Fibroblast of pulmonary artery (primary cell): ENCODE data around the gene HES3.
"Not testable (repeated sequence)": the region's sequence is repeated elsewhere in the genome, so short reads cannot be mapped to it uniquely, and the experiment has no call there.

Experiments used
- DNase-seq: peaks from one replicate; pipeline ENCODE4 v3.0.0-alpha.2; 2010; ENCODE audit warnings: low read depth
- H3K4me3 ChIP-seq: replicated peaks from 2 replicates; pipeline ENCODE4 v1.5.1; 2011; ENCODE audit warnings: low read depth, mild to moderate bottlenecking, control low read depth, low read length, moderate library complexity
- CTCF ChIP-seq: IDR thresholded peaks from 2 replicates; pipeline ENCODE4 v1.5.1; 2011; ENCODE audit warnings: mild to moderate bottlenecking, control low read depth, low read length, inconsistent platforms; ENCODE audit errors: missing control alignments

HES3 gene

DNA sequence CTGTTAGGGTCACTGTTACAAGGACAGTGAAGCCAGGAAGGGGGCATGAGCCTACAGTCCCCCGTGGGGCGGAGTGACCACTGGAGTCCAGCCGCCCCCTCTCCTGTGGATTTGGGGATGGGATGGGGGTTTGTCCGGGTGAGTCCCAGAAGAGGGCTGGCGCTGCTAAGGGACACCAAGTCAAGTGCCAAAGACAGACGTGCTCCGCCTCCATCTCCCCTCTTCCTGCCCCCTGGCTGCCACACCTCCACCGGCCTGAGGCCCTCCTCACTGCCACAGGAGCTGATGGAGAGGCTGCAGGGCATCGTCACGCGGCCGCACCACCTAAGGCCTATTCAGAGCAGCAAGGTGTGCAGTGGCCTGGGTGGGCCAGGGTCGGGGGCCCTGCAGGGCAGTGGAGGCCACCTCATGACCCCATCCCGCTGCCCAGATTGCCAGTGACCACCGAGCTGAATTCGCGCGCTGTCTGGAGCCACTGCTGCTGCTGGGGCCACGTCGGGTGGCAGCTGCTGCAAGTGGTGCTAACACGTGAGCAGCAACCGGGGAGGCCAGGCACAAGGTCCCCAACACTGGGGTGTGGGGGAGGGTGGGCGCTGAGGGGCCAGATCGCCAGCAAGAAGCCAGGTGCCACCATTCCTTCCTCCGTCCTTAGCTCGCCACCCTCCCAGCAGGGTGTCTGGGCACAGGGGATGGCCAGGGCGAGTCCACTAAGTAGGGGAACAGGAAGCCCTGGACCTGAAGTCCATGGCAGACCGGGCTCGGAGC lies 33.2 kb upstream of the HES3 start:
- no peak for TF ChIP-seq CTCF
- no peak overlapping the region for H3K4me3 ChIP-seq
- DNase-seq: no peak

DNA sequence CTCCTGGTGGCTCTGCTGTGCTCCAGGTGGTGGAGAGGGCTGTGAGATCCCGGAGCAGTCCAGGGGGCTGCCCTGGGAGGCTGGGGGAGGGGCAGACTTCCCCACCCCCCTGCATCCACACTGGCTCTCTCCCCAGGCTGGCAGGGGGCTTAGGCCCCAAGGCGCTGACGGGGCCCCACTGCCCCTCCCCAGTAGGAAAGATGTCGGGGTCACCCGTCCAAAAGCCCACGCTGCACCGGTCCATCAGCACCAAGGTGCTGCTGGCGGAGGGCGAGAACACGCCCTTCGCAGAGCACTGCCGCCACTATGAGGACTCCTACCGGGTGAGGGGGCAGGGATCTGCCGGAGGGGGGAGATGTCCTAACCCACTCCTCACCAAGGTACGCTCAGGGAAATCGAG lies 32.2 kb upstream of the HES3 start:
- no peak overlapping the region for H3K4me3 ChIP-seq
- no peak for TF ChIP-seq CTCF
- no peak for DNase-seq

GRCh38 chr1:6212193-6212959 lies 31.6 kb upstream of the HES3 start:
- no peak overlapping the region for H3K4me3 ChIP-seq
- TF ChIP-seq CTCF: no peak
- DNase-seq: no peak

- no peak for TF ChIP-seq CTCF
- no peak overlapping the region for H3K4me3 ChIP-seq
- no peak for DNase-seq
Measured at GRCh38 chr1:6218375-6219164, 25.4 kb upstream of the HES3 start.

DNA sequence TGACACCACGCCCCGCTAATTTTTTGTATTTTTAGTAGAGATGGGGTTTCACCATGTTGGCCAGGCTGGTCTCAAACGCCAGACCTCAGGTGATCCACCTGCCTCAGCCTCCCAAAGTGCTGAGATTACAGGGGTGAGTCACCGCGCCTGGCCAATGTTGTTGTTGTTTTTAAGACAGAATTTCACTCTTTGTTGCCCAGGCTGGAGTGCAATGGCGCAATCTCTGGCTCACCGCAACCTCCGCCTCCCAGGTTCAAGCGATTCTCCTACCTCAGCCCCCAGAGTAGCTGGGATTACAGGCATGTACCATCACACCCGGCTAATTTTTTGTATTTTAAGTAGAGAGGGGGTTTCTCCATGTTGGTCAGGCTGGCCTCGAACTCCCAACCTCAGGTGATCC lies 24.3 kb upstream of the HES3 start:
- not testable (repeated sequence) for DNase-seq, H3K4me3 ChIP-seq

DNA sequence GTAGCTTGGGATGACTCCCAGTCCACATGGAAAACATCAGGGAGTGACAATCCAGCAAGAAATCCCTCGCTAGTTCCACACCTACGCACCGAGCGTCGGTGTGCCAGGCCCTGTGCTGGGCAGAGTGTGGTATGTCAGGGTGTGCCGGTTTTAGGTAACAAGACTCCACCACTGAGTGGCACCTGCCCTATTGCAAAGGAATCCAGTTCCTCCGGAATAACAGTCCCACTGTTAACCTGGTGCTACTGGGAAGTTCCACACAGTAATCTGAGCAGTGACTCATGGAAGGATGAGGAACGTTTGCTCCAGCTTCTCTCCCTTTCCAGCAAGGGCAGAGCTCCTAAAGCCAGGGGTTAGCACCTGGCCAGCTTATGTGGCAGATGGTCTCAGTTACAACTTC lies 23.7 kb upstream of the HES3 start:
- H3K4me3 ChIP-seq: no peak overlapping the region
- no peak for DNase-seq
- TF ChIP-seq CTCF: no peak

- DNase-seq: no peak
Measured at GRCh38 chr1:6221210-6221784, 22.7 kb upstream of the HES3 start.

More at GRCh38 chr1:6221210-6221784, 22.7 kb upstream of the HES3 start:
- TF ChIP-seq CTCF: no peak
- no peak overlapping the region for H3K4me3 ChIP-seq
